ENCODE measurements around the gene HES7.

Gene HES7

DNA sequence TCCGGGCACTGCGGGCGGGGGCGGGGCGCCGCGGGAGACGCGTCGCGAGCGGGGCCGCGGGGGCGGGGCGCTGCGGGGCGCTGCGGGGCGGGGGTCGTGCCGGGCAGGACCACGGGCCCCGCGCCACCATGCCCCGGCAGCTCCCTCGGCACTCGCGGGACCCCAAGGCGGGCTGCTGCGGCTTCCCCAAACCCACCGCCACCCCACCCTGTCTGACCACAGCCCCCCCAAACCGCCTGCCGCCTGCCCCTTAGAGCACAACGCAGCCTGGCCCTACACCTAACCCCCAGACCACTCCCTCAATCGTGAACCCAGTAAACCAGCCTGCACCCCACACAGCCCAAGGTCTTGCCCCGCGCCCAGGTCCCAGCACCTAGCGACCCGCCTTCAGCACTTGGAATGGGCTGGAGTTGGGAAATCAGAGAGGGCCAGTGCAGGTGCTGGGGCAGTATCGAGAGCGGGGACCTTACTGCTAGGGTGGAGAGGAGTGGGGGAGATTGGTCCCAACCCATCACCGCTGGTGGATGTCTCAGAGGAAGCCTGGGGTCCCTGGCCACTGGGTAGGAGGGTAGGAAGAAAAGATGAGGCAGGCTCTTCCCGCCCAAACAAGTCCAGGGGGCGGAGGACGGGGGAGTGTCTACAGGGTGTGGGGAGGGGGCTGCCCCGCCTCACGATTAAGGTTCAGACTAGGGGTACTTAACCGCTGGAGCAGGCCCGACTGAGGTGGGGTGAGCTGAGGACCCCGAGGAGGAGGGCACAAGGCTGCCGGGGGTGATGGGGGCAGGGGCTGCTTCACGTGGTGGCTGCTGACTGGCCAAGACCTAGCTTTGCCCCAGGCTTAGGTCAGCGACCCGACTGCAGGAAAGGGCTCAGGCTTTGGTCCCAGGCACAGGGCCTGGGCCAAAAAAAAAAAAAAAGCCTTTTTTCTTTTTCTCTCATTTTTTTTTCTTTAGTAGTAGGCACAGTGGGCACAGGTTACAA is 39.4 kb upstream of the HES7 start:
- TF ChIP-seq, protein P1, sequence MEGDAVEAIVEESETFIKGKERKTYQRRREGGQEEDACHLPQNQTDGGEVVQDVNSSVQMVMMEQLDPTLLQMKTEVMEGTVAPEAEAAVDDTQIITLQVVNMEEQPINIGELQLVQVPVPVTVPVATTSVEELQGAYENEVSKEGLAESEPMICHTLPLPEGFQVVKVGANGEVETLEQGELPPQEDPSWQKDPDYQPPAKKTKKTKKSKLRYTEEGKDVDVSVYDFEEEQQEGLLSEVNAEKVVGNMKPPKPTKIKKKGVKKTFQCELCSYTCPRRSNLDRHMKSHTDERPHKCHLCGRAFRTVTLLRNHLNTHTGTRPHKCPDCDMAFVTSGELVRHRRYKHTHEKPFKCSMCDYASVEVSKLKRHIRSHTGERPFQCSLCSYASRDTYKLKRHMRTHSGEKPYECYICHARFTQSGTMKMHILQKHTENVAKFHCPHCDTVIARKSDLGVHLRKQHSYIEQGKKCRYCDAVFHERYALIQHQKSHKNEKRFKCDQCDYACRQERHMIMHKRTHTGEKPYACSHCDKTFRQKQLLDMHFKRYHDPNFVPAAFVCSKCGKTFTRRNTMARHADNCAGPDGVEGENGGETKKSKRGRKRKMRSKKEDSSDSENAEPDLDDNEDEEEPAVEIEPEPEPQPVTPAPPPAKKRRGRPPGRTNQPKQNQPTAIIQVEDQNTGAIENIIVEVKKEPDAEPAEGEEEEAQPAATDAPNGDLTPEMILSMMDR (IDR thresholded peaks at IDR 0.05): no peak

GRCh38 chr17:8162233-8162996 is 38.5 kb upstream of the HES7 start, which contains the start of gene VAMP2:
Gene VAMP2, minus strand, starts transcription at chr17:8162948. Its CDS starts 69 bp downstream, at chr17:8162879.
- TF ChIP-seq, protein P1 (IDR thresholded peaks at IDR 0.05): no peak

DNA sequence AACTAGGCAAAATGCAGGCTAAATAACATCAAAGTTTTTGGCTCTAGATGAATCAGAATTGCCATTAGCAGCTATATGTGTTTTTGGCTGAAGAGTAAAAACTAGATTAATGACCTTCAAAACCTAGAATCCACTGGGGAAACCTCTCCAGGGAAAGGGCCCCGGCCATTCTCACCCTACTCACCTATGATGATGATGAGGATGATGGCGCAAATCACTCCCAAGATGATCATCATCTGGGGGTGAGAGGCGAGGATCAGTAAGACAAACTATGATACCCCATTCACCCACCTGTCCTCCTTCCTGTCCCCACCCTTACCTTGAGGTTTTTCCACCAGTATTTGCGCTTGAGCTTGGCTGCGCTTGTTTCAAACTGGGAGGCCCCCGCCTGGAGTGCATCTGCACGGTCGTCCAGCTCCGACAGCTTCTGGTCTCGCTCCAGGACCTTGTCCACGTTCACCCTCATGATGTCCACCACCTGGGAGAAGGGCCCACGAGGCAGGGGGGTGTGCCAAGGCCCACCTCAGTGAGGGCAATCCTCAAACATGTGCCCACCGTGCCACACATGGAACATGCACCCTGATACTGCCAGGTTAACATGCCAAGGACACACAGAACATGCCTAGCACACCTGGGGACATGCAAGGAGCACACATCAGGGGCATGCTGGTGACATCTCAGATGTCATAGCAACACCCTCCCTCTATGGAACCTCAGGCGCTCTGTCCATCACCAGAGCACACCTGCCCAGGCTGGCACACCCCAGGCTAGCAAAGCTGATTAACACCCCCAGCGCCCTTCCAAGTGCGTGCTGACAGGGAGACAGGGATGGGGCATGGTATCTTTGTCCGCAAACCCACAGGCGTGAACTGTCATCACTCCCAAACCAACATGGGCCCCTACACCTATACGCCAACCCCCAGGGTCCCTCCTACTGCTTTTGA is 37.7 kb upstream of the HES7 start:
- TF ChIP-seq, protein P1 (IDR thresholded peaks at IDR 0.05): no peak

DNA sequence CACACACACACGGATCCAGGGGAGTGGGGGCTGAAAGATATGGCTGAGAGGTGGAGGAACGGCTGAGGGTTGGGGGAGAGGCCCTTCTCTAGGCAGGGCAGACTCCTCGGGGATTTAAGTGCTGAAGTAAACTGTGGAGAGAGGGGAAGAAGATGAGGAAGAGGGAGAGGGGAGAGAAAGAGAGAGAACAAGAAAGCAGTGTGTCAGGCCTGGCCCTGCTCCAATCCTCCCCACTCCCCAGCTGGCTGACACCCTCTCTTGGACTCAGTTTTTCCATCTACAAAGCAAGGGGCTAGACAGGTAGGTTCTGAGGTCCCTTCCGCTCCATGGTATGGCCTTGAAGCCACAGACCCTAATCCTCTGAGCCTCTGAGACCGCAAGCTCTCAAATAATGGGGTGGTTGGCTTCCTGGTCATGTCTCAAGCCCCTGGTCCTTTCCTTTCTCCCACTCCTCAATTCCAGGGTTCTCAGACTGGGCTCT is 36.9 kb upstream of the HES7 start:
- TF ChIP-seq, protein P1 (IDR thresholded peaks at IDR 0.05): no peak

GRCh38 chr17:8160224-8160577 is 36.3 kb upstream of the HES7 start:
- TF ChIP-seq, protein P1 (IDR thresholded peaks at IDR 0.05): no peak

- TF ChIP-seq, protein P1 (IDR thresholded peaks at IDR 0.05): no peak
These were observed 35.7 kb upstream of the HES7 start for GRCh38 chr17:8159459-8160223.

Data from LNCAP (cell line).